Body of pancreas (tissue), 4 donors: ENCODE measurements around the gene FBXL4. TPM values are rescaled to one million over a fixed set of nuclear protein-coding genes. Genes with fewer than 3 reads are reported as not detected.

Source experiments
- ATAC-seq: fragments of 150-250 bp; one replicate; pipeline ENCODE4 v1.9.1; 2016
- DNase-seq, 4 donors: peaks; one replicate each; pipeline ENCODE4 v3.0.0-alpha.2; 2019
- H3K27ac ChIP-seq, 4 donors: fragments of 200-600 bp; sonication (generic); 1 replicate in 3 of 4; 2 replicates in 1 of 4; pipeline versions ENCODE4 v1.5.1 to v1.6.1; 2016 to 2019; ENCODE audit warnings: mild to moderate bottlenecking in 1 of 4, mixed read lengths in 1 of 4, moderate library complexity in 1 of 4
- H3K27me3 ChIP-seq, 2 donors: fragments of 200-600 bp; sonication (generic); one replicate each; pipeline ENCODE4 v1.6.0; 2016; ENCODE audit warnings: mild to moderate bottlenecking in 1 of 2
- H3K36me3 ChIP-seq, 2 donors: fragments of 200-600 bp; sonication (generic); replicated peaks in 1 of 2; 2 replicates each; pipeline ENCODE4 v1.5.1; 2016; ENCODE audit warnings: low read depth in 2 of 2; ENCODE audit not compliant: insufficient read depth in 1 of 2
- H3K4me1 ChIP-seq: fragments of 200-600 bp; sonication (generic); one replicate; pipeline ENCODE4 v1.6.0; 2016
- H3K4me3 ChIP-seq, 2 donors: fragments of 200-600 bp; sonication (generic); 1 replicate in 1 of 2; 2 replicates in 1 of 2; pipeline ENCODE4 v1.5.1; 2016 to 2019
- H3K9me3 ChIP-seq, 3 donors: fragments of 200-600 bp; sonication (generic); 1 replicate in 2 of 3; 2 replicates in 1 of 3; pipeline ENCODE4 v1.5.1; 2016
- CTCF ChIP-seq, 7 experiments: fragments of 450-650 bp in 4 of 7; fragments of 200-600 bp in 3 of 7; sonication (generic) in 3 of 7; IDR thresholded peaks; one replicate each; pipeline ENCODE4 v1.5.1; 2016 to 2019; ENCODE audit warnings: antibody characterized with exemption in 7 of 7
- POLR2A ChIP-seq, 3 donors: fragments of 450-650 bp; IDR thresholded peaks; one replicate each; pipeline ENCODE4 v1.6.1; 2016; ENCODE audit warnings: antibody characterized with exemption in 3 of 3, mild to moderate bottlenecking in 2 of 3
- WGBS, 2 donors: methylation state at CpG; one replicate each; pipeline ENCODE4 v1.1.5; 2017; 5-methylcytosine and 5-hydroxymethylcytosine counted together
- intact Hi-C: fragments of 100-400 bp; cut with DNase I; formaldehyde crosslinking; loops from one replicate; pipeline ENCODE4 v1.15.1; 2023
- total RNA-seq, 2 donors: library from RNA; depleted of rRNA; stranded (reverse); fragments of >200 nt; gene quantifications; one replicate each; pipeline ENCODE4 v1.1.0, GENCODE V29; 2016

The FBXL4 gene
- total RNA-seq, 2 donors from 2014 or later: 9.9 to 22.8 TPM

DNA sequence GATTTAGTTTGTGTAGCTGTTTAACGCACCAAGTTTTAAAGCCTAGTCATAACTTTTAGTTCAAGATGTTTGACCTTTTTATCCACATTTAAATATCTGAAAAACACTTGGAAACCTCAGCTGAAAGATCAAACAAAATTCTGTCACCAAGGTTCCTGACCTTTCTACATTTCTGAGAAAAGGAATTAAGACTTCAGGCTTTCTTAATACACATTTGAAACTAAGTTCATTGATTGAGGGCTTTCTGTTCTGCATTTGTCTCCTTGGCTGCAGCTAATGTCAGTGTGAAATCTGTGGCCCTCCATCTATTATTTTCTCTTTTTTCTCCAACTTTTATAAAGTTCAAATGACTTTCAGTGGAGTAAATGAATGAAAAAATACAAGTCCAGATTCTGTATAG lies 22.7 kb upstream of the FBXL4 start:
- 59 to 76% methylated on average over 1 of the region's 1 CpG for WGBS, 2 donors
- no peak for ATAC-seq
- H3K36me3 ChIP-seq: no peaks in the 10 kb centered on the region
- H3K9me3 ChIP-seq: no peaks in the 10 kb centered on the region
- intact Hi-C loops: no loop called here
- no peaks in the 10 kb centered on the region for H3K27me3 ChIP-seq
- DNase-seq: no peak
- TF ChIP-seq POLR2A (IDR thresholded peaks at IDR 0.05) (no peak), CTCF (IDR thresholded peaks at IDR 0.05) (no peak)
- no peaks in the 10 kb centered on the region for H3K4me1 ChIP-seq
- H3K4me3 ChIP-seq: no peak overlapping the region
- H3K27ac ChIP-seq: no peak overlapping the region

- DNase-seq: no peak
- Histone ChIP-seq H3K36me3 (no peaks in the 10 kb centered on the region), H3K4me1 (no peaks in the 10 kb centered on the region), H3K9me3 (no peaks in the 10 kb centered on the region), H3K27ac (no peak overlapping the region), H3K27me3 (no peaks in the 10 kb centered on the region), H3K4me3 (no peak overlapping the region)
- no peak for ATAC-seq
- intact Hi-C loops: no loop called here
- no peak for TF ChIP-seq CTCF (IDR thresholded peaks at IDR 0.05)
- TF ChIP-seq POLR2A (IDR thresholded peaks at IDR 0.05): no peak
- WGBS, 2 donors: 60 to 67% methylated on average over 2 of the region's 2 CpGs
Observed at GRCh38 chr6:98967616-98968015, 19.9 kb upstream of the FBXL4 start.

- no peak overlapping the region for H3K27ac ChIP-seq
- H3K36me3 ChIP-seq: no peaks in the 10 kb centered on the region
- TF ChIP-seq POLR2A (IDR thresholded peaks at IDR 0.05): no peak
- TF ChIP-seq CTCF (IDR thresholded peaks at IDR 0.05): no peak
- ATAC-seq (no peak), DNase-seq (no peak)
- H3K27me3 ChIP-seq: no peaks in the 10 kb centered on the region
- 39 to 42% methylated on average over 1 of the region's 1 CpG for WGBS, 2 donors
- intact Hi-C loops: no loop called here
- H3K9me3 ChIP-seq: no peaks in the 10 kb centered on the region
- H3K4me1 ChIP-seq: no peaks in the 10 kb centered on the region
- no peak overlapping the region for H3K4me3 ChIP-seq
Observed at GRCh38 chr6:98959631-98960030, 11.9 kb upstream of the FBXL4 start.

DNA sequence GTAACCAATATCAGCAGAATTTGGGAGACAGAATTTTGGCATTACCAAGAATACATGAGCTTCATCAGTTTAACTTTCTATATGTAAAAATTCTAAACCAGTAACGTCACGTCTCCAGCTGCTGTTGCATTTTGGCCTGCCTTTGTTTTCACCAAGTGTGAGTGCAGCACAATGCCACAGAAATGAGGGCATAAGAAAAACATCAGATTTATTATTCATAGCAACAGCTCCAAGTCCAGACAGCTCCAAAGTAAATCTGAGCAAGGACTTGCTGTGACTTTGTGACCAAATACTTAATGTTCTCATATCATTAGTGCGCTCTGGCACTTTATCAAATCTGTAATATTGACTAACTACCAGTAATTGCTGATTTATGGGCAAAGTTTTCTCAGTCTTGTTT lies 11.0 kb upstream of the FBXL4 start:
- intact Hi-C loops: no loop called here

More for the DNA sequence above, 11.0 kb upstream of the FBXL4 start:
- H3K9me3 ChIP-seq: no peaks in the 10 kb centered on the region
- no peak for ATAC-seq
- no peak for DNase-seq
- no peaks in the 10 kb centered on the region for H3K36me3 ChIP-seq
- no peak overlapping the region for H3K4me3 ChIP-seq
- no peaks in the 10 kb centered on the region for H3K27me3 ChIP-seq
- TF ChIP-seq POLR2A (IDR thresholded peaks at IDR 0.05) (no peak), CTCF (IDR thresholded peaks at IDR 0.05) (no peak)
- H3K27ac ChIP-seq: no peak overlapping the region
- H3K4me1 ChIP-seq: no peaks in the 10 kb centered on the region
- 77 to 87% methylated on average over 3 of the region's 3 CpGs for WGBS, 2 donors
